Caco-2 (cell line): ENCODE data around the gene CDC42BPA. TPM values are rescaled to one million over a fixed set of nuclear protein-coding genes. Genes with fewer than 3 reads are reported as not detected.

Source experiments
- Bru-seq: library from RNA; stranded (reverse); fragments of 400-500 nt; gene quantifications from one replicate; lab custom pipeline; 2021; lab: Mats Ljungman, UMichigan
- BruChase-seq, 2 experiments: library from RNA; stranded (reverse); fragments of 400-500 nt; gene quantifications; one replicate each; lab custom pipeline; 2021; lab: Mats Ljungman, UMichigan
- BruUV-seq: library from RNA; stranded (reverse); fragments of 400-500 nt; replicated peaks from 2 replicates; lab custom pipeline; 2021; lab: Mats Ljungman, UMichigan
- CTCF ChIA-PET: fragments of 300-600 bp; sonication (Branson Sonifier 250); formaldehyde crosslinking; loops from one replicate; lab custom pipeline; 2022; ENCODE audit warnings: antibody characterized with exemption; lab: Charles Lee
- POLR2A ChIA-PET: fragments of 300-600 bp; sonication (Branson Sonifier 250); formaldehyde crosslinking; loops from one replicate; lab custom pipeline; 2022; ENCODE audit warnings: antibody characterized with exemption; lab: Charles Lee
- DNase-seq, 2 experiments: peaks; one replicate each; pipeline versions ENCODE4 v3.0.0 to v3.0.0-alpha.2; 2020 to 2022
- H3K27me3 ChIP-seq: replicated peaks from 2 replicates; pipeline ENCODE4 v1.6.0; 2011; ENCODE audit warnings: low read length; ENCODE audit not compliant: control insufficient read depth, insufficient read depth
- H3K36me3 ChIP-seq: 2 replicates; pipeline ENCODE4 v1.5.1; 2011; ENCODE audit warnings: low read length; ENCODE audit not compliant: control insufficient read depth, insufficient read depth
- H3K4me1 ChIP-seq: fragments of 250-450 bp; sonication (Bioruptor Pico); 2 replicates; pipeline ENCODE4 v1.5.1; 2020; ENCODE audit warnings: mild to moderate bottlenecking
- H3K4me3 ChIP-seq: 2 replicates; pipeline ENCODE4 v1.5.1; 2011; ENCODE audit warnings: low read depth, mild to moderate bottlenecking, control low read depth, low read length
- H3K9me3 ChIP-seq: fragments of 250-450 bp; sonication (Bioruptor Pico); 2 replicates; pipeline ENCODE4 v1.5.1; 2020; ENCODE audit warnings: mild to moderate bottlenecking, moderate library complexity
- H3K27ac Mint-ChIP-seq: one replicate; pipeline ENCODE4 v1.8.0; 2022; ENCODE audit warnings: mixed read lengths; ENCODE audit not compliant: unreplicated experiment
- H3K27me3 Mint-ChIP-seq: one replicate; pipeline ENCODE4 v1.8.0; 2022; ENCODE audit warnings: mixed read lengths; ENCODE audit not compliant: insufficient read depth, unreplicated experiment
- H3K36me3 Mint-ChIP-seq: one replicate; pipeline ENCODE4 v1.8.0; 2022; ENCODE audit warnings: mild to moderate bottlenecking, mixed read lengths; ENCODE audit not compliant: insufficient read depth, unreplicated experiment
- H3K4me1 Mint-ChIP-seq: one replicate; pipeline ENCODE4 v1.8.0; 2022; ENCODE audit warnings: low read depth, mixed read lengths; ENCODE audit not compliant: unreplicated experiment
- H3K4me3 Mint-ChIP-seq: one replicate; pipeline ENCODE4 v1.8.0; 2022; ENCODE audit warnings: mild to moderate bottlenecking, moderate library complexity, mixed read lengths; ENCODE audit not compliant: unreplicated experiment
- H3K9me3 Mint-ChIP-seq: one replicate; pipeline ENCODE4 v1.8.0; 2022; ENCODE audit warnings: mixed read lengths; ENCODE audit not compliant: unreplicated experiment
- CTCF ChIP-seq, 2 experiments: fragments of 200-600 bp in 1 of 2; IDR thresholded peaks; 1 replicate in 1 of 2; 2 replicates in 1 of 2; pipeline versions ENCODE4 v1.5.1 to v1.8.0; 2011 to 2022; ENCODE audit warnings: antibody characterized with exemption in 1 of 2, control low read depth in 1 of 2, inconsistent platforms in 1 of 2, low read depth in 1 of 2, low read length in 1 of 2, mild to moderate bottlenecking in 1 of 2, moderate library complexity in 1 of 2; ENCODE audit not compliant: insufficient read depth in 1 of 2, severe bottlenecking in 1 of 2, unreplicated experiment in 1 of 2
- intact Hi-C: fragments of 100-400 bp; cut with micrococcal nuclease; formaldehyde crosslinking; loops from one replicate; pipeline ENCODE4 v1.10.0; 2022; ENCODE audit not compliant: unreplicated experiment
- long read RNA-seq: library from polyadenylated mRNA; stranded (forward); transcript quantifications from one replicate; pipeline ENCODE4 v2.0.0, GENCODE V29; 2022
- total RNA-seq: library from RNA; stranded (reverse); gene quantifications from 2 replicates; pipeline ENCODE4 v1.2.3, GENCODE V29; 2022

Gene CDC42BPA
- total RNA-seq, result 38.3 and 39.8 TPM in 2 replicates
- percentile 87 among the genes with signal in this experiment for Bru-seq, nascent RNA
- percentile 82 among the genes with signal in this experiment for BruChase-seq, experiment 1, labeled RNA remaining after a 2-hour chase
- BruChase-seq, experiment 2, labeled RNA remaining after a 6-hour chase, result percentile 81 among the genes with signal in this experiment
- long read RNA-seq, partial matches to known transcripts, result 4 of 12 reads
- long read RNA-seq, other reads (novel, unspliced or antisense), result 7 of 12 reads

GRCh38 chr1:227318016-227318852 is at the start of gene CDC42BPA:
Gene CDC42BPA (minus strand): TSS chr1:227318492. CDS start chr1:227317182, 1,310 bp downstream.
- Mint-ChIP-seq H3K36me3 (no peaks in the 10 kb centered on the region), H3K27ac (peak within 1 kb of the TSS; percentile 94), H3K27me3 (no peaks in the 10 kb centered on the region), H3K4me3 (peak within 1 kb of the TSS; percentile 97), H3K9me3 (no peaks in the 10 kb centered on the region), H3K4me1 (no peaks in the 10 kb centered on the region)
- TF ChIP-seq CTCF (IDR thresholded peaks at IDR 0.05; ENCODE audit: insufficient read depth in 1 of 2, low read depth in 1 of 2, low read length in 1 of 2, severe bottlenecking in 1 of 2, unreplicated experiment in 1 of 2), result peak in 1 of 2 experiments; percentile 1
- intact Hi-C loops, result loop anchor here (2.0 to 10.0 kb wide), 3 partner anchors 75 to 119 kb away; no protein-coding TSS in a partner anchor
- H3K27me3 ChIP-seq, result no peaks in the 10 kb centered on the region
- BruUV-seq, result no TSS peak
- no peaks in the 10 kb centered on the region for H3K9me3 ChIP-seq
- ChIA-PET CTCF (no interaction called here), POLR2A (interaction anchor here (0.5 to 0.6 kb wide), 2 partner anchors 74 to 80 kb away, joined by 4 to 5 read pairs; no protein-coding TSS in a partner anchor)
- peak; percentile 89 to 91 for DNase-seq
- H3K4me3 ChIP-seq, result peak within 1 kb of the TSS; percentile 64
- H3K36me3 ChIP-seq, result no peaks in the 10 kb centered on the region
- H3K4me1 ChIP-seq, result no peaks in the 10 kb centered on the region

GRCh38 chr1:227368009-227368408 is 49.7 kb upstream of the CDC42BPA start:
- no peaks in the 10 kb centered on the region for H3K4me1 ChIP-seq
- no peaks in the 10 kb centered on the region for H3K36me3 ChIP-seq
- peaks cover 4% of the 10 kb centered on the region for H3K4me1 Mint-ChIP-seq
- no peaks in the 10 kb centered on the region for H3K27me3 Mint-ChIP-seq
- DNase-seq, result no peak
- H3K9me3 Mint-ChIP-seq, result no peaks in the 10 kb centered on the region
- no peaks in the 10 kb centered on the region for H3K27me3 ChIP-seq
- intact Hi-C loops, result no loop called here
- no peak overlapping the region for H3K27ac Mint-ChIP-seq
- H3K4me3 ChIP-seq, result no peak overlapping the region
- no peak for TF ChIP-seq CTCF (IDR thresholded peaks at IDR 0.05; ENCODE audit: insufficient read depth in 1 of 2, low read depth in 1 of 2, low read length in 1 of 2, severe bottlenecking in 1 of 2, unreplicated experiment in 1 of 2)
- 0 out of 2 replicates have a peak, but pooled peaks cover 5% of the 10 kb centered on the region for H3K9me3 ChIP-seq
- H3K36me3 Mint-ChIP-seq, result no peaks in the 10 kb centered on the region
- no peak overlapping the region for H3K4me3 Mint-ChIP-seq
- no TSS peak for BruUV-seq
- ChIA-PET CTCF (interaction anchor here (0.6 kb wide), 1 partner anchor 131 kb away, joined by 7 read pairs; no protein-coding TSS in a partner anchor), POLR2A (no interaction called here)
